Suprapubic skin (tissue), 4 donors: ENCODE results near the gene AMDHD2. TPM values are rescaled to one million over a fixed set of nuclear protein-coding genes. Genes with fewer than 3 reads are reported as not detected.
A peak's percentile ranks its signal among the peaks of the same experiment; 100 is the strongest.

ENCODE experiments used
- DNase-seq, 2 donors: peaks; one replicate each; pipeline ENCODE4 v3.0.0-alpha.2; 2019; ENCODE audit warnings: low spot score in 2 of 2
- H3K27ac ChIP-seq: fragments of 200-600 bp; sonication (generic); one replicate; pipeline ENCODE4 v1.5.1; 2019
- H3K27me3 ChIP-seq: fragments of 200-600 bp; sonication (generic); one replicate; pipeline ENCODE4 v1.5.1; 2019
- H3K36me3 ChIP-seq: fragments of 200-600 bp; sonication (generic); one replicate; pipeline ENCODE4 v1.5.1; 2019
- H3K4me1 ChIP-seq: fragments of 200-600 bp; sonication (generic); one replicate; pipeline ENCODE4 v1.5.1; 2019
- H3K4me3 ChIP-seq: fragments of 200-600 bp; sonication (generic); one replicate; pipeline ENCODE4 v1.5.1; 2019; ENCODE audit warnings: mild to moderate bottlenecking
- H3K9me3 ChIP-seq: fragments of 200-600 bp; sonication (generic); one replicate; pipeline ENCODE4 v1.5.1; 2019
- EP300 ChIP-seq: sonication (generic); formaldehyde crosslinking; IDR thresholded peaks from one replicate; pipeline ENCODE4 v1.6.1; 2017; ENCODE audit warnings: antibody characterized with exemption
- POLR2A ChIP-seq, 2 donors: fragments of 450-650 bp; IDR thresholded peaks; one replicate each; pipeline ENCODE4 v1.6.1; 2017; ENCODE audit warnings: antibody characterized with exemption in 2 of 2, mild to moderate bottlenecking in 2 of 2, moderate library complexity in 2 of 2
- POLR2AphosphoS5 ChIP-seq, 3 donors: sonication (generic); formaldehyde crosslinking; IDR thresholded peaks; one replicate each; pipeline ENCODE4 v1.6.1; 2017; ENCODE audit warnings: antibody characterized with exemption in 3 of 3
- WGBS: methylation state at CpG from one replicate; pipeline ENCODE4 v1.1.5; 2018; 5-methylcytosine and 5-hydroxymethylcytosine counted together
- total RNA-seq, 4 donors: library from RNA; depleted of rRNA; stranded (reverse); fragments of >200 nt; gene quantifications; one replicate each; pipeline ENCODE4 v1.1.0, GENCODE V29; 2016
- TF ChIP-seq, protein P1 (sequence below), 2 donors: fragments of 200-600 bp in 1 of 2; fragments of 450-650 bp in 1 of 2; sonication (generic) in 1 of 2; IDR thresholded peaks; one replicate each; pipeline ENCODE4 v1.5.1; 2016 to 2019; ENCODE audit warnings: antibody characterized with exemption in 2 of 2, mild to moderate bottlenecking in 1 of 2, moderate library complexity in 1 of 2

The AMDHD2 gene
- total RNA-seq, 4 donors from 2014 or later, result 27.0 to 42.7 (median 38.0) TPM

DNA sequence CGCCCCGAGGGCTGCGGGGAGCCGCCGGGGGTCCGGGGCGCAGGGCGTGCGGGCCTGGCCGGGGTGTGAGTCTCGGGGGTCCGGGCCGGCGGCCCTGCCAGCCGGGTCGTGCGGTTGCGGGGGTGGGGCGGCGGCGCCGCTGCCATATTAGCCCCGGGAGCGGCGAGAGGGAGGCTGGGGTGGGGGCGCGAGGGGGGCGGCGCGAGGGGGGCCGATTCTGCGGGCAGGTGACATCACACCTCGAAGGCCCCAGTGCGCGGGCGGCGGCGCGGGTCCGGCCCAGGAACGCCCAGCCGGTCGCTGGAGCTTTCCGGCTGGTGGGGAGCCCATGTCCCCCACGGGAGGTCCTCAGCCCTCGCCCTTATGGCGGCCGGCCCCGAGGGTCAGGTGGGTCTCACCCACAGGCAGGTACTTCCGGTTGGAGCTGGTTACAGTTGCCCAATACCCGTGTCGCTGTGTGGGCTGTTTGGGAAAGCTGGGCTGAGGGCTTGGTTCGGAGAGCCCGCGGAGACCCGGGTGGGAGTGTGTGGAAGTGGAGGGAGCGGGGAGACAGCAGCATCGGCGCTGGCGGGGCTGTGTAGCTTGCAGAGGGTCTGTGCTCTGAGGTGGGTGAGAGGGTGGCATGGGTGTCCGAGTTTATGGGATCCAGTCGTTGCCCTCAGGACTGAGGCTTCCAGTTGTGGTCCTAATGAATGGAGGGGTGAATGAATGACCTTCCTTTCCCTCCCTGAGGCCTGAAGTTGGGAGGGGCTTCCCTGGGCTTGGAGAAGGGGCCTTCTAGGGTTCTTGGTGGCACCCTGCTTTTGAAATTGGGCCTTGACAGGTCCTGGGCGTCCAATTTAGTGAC lies 5.6 kb upstream of the AMDHD2 start:
- Histone ChIP-seq H3K27ac (peak overlapping the region; percentile 99), H3K4me3 (peak overlapping the region; percentile 94), H3K36me3 (peaks cover 3% of the 10 kb centered on the region), H3K9me3 (no peaks in the 10 kb centered on the region), H3K27me3 (no peaks in the 10 kb centered on the region), H3K4me1 (peaks cover 72% of the 10 kb centered on the region)
- peak; percentile 75 to 80 for DNase-seq
- TF ChIP-seq EP300, result no peak
- no peak for TF ChIP-seq POLR2AphosphoS5 (IDR thresholded peaks at IDR 0.05)
- TF ChIP-seq, protein P1, sequence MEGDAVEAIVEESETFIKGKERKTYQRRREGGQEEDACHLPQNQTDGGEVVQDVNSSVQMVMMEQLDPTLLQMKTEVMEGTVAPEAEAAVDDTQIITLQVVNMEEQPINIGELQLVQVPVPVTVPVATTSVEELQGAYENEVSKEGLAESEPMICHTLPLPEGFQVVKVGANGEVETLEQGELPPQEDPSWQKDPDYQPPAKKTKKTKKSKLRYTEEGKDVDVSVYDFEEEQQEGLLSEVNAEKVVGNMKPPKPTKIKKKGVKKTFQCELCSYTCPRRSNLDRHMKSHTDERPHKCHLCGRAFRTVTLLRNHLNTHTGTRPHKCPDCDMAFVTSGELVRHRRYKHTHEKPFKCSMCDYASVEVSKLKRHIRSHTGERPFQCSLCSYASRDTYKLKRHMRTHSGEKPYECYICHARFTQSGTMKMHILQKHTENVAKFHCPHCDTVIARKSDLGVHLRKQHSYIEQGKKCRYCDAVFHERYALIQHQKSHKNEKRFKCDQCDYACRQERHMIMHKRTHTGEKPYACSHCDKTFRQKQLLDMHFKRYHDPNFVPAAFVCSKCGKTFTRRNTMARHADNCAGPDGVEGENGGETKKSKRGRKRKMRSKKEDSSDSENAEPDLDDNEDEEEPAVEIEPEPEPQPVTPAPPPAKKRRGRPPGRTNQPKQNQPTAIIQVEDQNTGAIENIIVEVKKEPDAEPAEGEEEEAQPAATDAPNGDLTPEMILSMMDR (IDR thresholded peaks at IDR 0.05), result no peak
- TF ChIP-seq POLR2A (IDR thresholded peaks at IDR 0.05), result no peak
- WGBS, result 0% methylated on average over 23 of the region's 63 CpGs

DNA sequence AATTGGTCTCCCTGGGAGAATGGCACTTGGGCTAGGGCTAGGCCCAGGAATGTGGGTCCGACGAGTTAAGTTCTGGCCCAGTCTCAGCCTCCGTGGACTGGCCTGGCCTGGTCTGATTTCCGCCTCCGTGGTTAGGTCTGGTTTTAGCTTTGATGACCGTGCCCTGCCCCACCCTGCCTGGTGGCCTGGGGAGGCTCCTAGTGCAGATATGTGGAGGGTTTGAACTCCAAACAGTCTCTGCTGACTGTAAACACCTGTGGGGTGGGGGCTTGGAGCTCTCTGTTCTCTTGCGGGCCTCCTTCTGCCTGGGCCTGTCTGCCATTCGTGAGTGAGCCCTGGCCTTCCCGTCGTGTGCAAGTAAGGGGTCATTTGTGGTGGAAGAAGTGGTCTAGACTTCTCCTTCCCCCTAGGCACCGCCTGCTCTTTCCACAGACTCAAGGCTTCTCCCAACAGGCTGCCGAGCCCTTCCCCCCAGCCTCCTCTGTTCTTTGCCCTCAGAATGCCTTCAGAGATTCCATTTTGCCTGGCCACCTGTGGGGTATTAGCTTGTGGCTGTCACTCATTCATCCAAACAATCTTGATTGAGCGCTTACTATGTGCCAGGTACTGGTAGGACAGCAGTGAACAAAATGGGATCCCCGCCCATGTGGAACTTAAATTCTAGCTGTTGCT lies 4.9 kb upstream of the AMDHD2 start:
- Histone ChIP-seq H3K27ac (peak overlapping the region; percentile 99), H3K36me3 (peaks cover 4% of the 10 kb centered on the region), H3K4me3 (peak overlapping the region; percentile 94), H3K4me1 (peaks cover 76% of the 10 kb centered on the region), H3K27me3 (no peaks in the 10 kb centered on the region), H3K9me3 (no peaks in the 10 kb centered on the region)
- peak; percentile 70 to 81 for DNase-seq
- TF ChIP-seq POLR2AphosphoS5 (IDR thresholded peaks at IDR 0.05) (no peak), EP300 (no peak), POLR2A (IDR thresholded peaks at IDR 0.05) (no peak)
- TF ChIP-seq, protein P1 (IDR thresholded peaks at IDR 0.05), result no peak
- 16% methylated on average over 14 of the region's 14 CpGs for WGBS

DNA sequence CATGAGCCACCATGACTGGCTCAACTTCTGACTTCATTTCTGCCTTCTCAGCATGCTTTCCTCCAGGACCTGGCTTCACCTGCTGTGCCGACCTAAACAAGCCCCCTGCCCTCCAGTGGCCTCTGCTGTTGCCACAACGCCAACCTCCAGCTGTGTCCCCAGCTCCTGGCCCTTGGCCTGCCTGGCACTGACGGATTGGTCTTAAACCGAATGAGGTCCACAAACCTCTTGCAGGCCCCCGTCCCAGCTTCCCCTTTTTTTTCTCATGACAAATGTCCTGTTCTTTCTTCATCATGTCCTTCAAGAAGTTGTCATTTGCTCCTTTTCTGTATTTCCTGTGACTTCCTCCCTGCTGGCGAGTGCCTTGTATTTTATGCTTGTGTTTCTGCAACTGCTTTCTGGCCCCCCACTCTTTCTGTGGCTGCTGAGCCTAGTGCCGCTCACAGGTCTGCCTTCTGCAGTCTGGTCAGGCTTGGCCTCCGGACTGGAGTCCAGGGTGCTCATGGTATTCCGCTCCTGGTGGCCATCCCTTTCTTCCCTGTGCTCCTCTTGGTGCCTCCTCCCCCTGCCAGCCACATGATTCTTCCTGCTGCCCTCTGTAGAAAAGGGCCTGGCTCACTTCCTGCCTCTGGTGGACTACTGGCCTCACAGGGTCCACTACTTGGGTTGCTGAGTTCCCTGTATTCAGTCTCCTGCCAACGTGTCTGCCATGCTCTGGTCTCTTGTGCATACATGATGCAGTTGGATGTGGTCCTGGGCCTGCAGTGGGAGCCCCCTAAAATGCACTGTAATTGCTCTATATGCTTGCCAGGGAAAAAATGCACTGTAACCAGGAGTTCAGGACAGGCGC lies 3.6 kb upstream of the AMDHD2 start:
- 53% methylated on average over 11 of the region's 11 CpGs for WGBS

DNA sequence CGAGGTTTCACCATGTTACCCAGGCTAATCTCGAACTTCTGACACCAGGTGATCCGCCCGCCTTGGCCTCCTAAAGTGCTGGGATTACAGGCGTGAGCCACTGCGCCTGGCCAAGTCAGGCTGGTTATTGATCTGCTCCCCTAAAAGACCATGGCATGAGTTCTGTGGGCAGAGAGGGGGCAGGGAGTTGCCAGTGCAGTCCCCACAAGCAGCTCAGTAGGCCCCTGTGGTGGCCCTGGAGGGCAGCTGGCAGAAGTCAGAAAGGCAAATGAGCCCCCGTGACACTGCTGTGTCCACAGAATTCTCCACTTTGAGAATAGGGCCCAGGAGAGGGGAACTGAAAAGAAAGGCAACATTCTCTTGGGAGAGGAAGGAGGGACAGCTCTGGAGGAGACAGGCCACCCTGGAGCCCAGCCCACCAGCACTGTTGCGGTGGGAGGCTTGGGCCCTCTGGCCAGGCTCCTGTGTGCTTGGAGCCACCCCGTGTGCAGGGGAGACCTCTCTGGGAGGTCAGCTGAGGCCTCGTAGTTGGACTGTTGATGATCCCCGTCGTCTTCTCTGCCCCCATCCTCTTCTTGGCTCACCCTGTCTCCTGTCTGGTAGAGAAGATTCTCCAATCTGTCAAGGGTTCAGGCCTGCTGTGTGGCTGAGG lies 2.1 kb upstream of the AMDHD2 start:
- no peaks in the 10 kb centered on the region for H3K27me3 ChIP-seq
- H3K4me3 ChIP-seq, result peak overlapping the region; percentile 10
- peaks cover 5% of the 10 kb centered on the region for H3K36me3 ChIP-seq
- H3K9me3 ChIP-seq, result no peaks in the 10 kb centered on the region
- TF ChIP-seq EP300, result no peak
- TF ChIP-seq, protein P1 (IDR thresholded peaks at IDR 0.05), result no peak
- TF ChIP-seq POLR2AphosphoS5 (IDR thresholded peaks at IDR 0.05), result no peak
- no peak for TF ChIP-seq POLR2A (IDR thresholded peaks at IDR 0.05)
- peaks cover 69% of the 10 kb centered on the region for H3K4me1 ChIP-seq
- peak overlapping the region; percentile 99 for H3K27ac ChIP-seq
- 73% methylated on average over 5 of the region's 12 CpGs for WGBS
- DNase-seq, result no peak

More for the DNA sequence above, 3.6 kb upstream of the AMDHD2 start:
- H3K4me1 ChIP-seq, result peaks cover 82% of the 10 kb centered on the region
- H3K27me3 ChIP-seq, result no peaks in the 10 kb centered on the region
- peak; percentile 68 to 82 for DNase-seq
- H3K9me3 ChIP-seq, result no peaks in the 10 kb centered on the region
- peak overlapping the region; percentile 99 for H3K27ac ChIP-seq
- TF ChIP-seq EP300 (no peak), POLR2A (IDR thresholded peaks at IDR 0.05) (no peak), POLR2AphosphoS5 (IDR thresholded peaks at IDR 0.05) (no peak)
- TF ChIP-seq, protein P1 (IDR thresholded peaks at IDR 0.05), result no peak
- peak overlapping the region; percentile 94 for H3K4me3 ChIP-seq
- peaks cover 4% of the 10 kb centered on the region for H3K36me3 ChIP-seq
